Measurements from ENCODE around the gene PTK6.

The PTK6 gene

GRCh38 chr20:63542031-63542559 is 4.9 kb upstream of the PTK6 start:
- no peak for DNase-seq

GRCh38 chr20:63541371-63541770 is 4.2 kb upstream of the PTK6 start:
- DNase-seq = no peak

GRCh38 chr20:63540417-63541186 is 3.4 kb upstream of the PTK6 start:
- no peak for DNase-seq

- DNase-seq = no peak
Measured at GRCh38 chr20:63539441-63540370, 2.5 kb upstream of the PTK6 start.

DNA sequence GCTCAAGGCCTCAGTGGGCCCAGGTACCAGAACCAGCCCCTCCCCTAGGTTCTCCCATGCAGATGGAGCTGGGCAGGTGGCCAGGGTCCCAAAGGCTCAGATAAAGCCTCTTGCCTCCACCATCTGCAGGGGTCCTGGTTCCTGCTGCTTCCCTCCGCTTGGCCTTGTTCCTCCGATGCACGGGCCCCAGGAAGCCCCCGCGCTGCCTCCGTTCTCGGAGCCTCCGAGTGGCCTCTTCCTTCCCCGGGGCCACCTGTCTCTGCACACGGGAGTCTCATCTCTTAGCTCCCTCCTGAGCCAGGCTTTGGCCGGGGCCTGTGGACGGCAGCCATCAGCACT is 1.9 kb upstream of the PTK6 start:
- no peak for DNase-seq

- no peak for DNase-seq
Measured at GRCh38 chr20:63538204-63539091, 1.3 kb upstream of the PTK6 start.

- peak; percentile 87 for DNase-seq
Measured at GRCh38 chr20:63537525-63538203, 488 bp upstream of the PTK6 start.

DNA sequence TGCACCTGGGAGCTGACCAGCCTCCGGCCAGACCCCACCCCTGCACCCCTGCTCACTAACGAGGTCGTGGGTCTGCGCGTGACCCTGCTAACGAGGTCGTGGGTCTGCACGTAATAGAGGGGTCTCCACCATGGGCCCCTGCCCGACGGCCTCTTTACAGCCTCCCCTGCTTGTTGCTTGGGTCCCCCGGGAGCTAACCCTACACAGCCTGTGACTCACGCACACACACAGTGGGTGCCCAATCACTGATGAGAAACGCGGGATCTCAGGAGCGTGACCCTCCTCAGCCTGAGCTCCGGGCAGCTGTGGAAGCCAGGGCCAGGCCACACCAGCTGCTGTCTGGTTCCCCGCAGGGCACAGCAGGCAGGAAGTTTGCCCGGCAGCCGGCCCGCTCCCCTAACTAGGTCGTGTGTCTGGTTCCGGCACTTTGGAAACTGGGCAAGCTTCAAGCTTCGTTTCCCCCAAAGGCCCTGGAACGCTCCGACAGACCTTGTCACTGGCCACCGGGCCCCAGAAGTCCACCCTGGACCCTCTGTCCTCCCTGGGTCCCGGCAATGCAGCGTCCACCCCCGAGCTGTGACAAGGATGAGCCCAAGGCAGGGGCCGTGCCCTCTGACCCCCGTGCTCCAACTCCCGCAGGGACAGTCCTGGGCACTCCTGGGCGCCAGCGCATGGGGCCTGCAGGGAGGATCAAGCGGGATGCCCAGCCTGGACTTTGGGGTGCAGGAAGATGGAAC is 767 bp downstream of the PTK6 start:
- DNase-seq = no peak

DNA sequence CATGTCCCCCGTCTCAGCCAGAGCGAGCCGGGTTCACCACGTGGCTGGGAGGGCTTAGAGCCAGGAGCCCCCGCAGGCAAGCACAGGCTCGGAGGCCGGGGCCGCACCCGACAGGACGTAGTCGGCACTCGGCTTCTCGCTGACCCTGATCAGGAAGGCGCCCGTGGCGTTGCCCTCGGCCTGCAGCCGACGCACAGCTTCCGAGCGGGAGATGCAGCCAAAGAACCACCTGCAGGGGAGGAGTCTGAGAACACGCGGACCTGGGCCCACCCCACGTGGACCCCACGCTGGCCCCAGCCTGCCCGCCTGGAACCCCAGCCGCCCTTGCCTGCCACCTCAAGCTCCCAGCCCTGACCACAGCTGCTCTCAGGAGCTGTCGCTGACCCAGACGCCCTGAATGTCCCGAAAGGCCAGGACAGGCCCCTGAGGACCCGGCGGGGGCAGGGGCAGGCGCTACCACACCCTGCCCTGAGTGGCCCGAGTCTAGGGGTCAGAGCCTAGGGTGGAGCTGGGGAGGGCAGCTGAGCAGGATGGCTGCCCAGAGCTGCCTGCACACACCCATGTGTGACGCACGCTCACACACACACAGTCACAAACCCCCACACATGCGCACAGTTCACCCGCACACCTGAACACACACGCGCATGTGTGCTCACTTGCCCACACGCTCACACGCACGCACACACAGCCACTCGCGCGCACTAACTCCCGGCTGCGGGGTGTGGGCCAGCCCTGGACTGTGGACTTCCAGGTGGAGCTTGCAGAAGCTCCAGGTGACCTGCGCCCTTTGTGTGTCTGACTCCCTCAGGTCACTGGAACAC is 2.1 kb downstream of the PTK6 start:
- DNase-seq = no peak

DNA sequence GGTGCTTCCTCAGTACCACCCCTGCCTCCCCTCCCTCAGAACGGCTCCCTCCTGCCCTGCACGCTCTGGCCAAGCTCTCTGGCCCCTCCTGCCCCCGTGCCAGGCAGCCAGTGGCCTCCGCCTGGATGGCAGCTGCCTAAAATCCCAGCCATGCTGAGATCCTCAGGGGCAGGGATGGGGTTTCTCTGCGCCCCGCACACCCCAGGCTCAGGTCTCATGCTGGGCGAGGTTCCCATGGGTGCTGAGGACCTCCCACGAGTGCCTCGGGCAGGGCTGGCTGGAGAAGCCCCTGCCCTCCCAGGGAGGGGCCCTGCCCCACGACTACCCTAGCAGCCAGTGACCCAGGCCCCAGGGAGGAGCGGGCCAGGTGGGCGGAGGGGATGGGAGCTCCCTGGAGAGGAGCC is 2.7 kb downstream of the PTK6 start:
- no peak for DNase-seq

- DNase-seq = no peak
Measured at GRCh38 chr20:63533871-63534393, 3.2 kb downstream of the PTK6 start.

- no peak for DNase-seq
Measured at GRCh38 chr20:63533388-63533787, 3.8 kb downstream of the PTK6 start.

GRCh38 chr20:63532449-63532971 is 4.7 kb downstream of the PTK6 start:
- no peak for DNase-seq

- DNase-seq = no peak
Measured at GRCh38 chr20:63531686-63532448, 5.3 kb downstream of the PTK6 start.

DNA sequence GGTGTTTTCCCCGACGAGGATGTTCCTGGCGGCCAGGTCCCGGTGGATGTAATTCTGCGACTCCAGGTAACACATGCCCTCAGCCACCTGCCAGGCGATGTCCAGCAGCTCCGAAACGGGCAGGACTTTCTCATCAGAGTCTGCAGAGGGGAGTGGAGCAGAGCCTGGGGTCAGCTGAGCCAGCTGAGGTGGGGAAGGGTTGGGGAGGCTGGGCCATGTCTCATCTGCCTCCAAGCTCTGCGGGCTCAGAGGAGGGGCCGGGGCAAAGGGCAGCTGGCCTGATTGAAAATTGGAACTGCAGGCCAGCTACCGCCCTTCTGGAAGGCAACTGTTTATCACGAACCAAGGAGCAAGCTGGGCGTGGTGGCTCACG is 6.4 kb downstream of the PTK6 start:
- peak; percentile 39 for DNase-seq

- DNase-seq = no peak
Measured at GRCh38 chr20:63529861-63530787, 7.1 kb downstream of the PTK6 start.

DNA sequence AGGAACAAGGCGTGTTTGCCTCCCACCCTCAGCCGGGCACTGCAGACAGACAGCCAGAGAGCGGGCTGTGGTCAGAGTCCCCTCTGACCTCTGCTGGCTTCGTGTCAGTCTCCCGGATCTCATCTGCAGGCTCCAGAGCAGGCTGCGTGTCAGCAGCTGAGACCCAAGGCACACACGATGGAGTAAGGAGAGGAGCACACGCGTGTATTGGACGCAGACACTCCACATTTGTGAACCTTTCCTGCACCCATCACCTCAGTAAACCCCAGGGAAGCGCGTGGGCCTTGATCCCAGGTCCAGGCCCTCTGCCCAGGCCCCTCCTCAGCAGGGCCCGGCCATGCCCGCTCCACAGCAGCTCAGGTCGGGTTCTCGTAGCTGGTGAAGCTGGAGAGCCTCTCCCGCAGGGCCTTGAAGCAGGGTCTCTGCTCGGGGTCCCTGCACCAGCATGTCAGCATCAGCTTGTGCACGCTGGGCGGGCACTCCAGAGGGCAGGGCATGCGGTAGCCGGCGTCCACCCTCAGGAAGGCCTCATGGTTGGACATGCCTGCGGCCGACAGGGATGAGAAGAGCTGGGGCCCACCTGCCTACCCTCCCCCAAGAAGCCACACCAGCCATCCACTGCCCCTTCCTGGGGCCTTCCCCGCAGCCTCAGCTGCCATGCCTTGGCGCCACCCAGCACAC is 7.9 kb downstream of the PTK6 start:
- DNase-seq = peak; percentile 40

- no peak for DNase-seq
Measured at GRCh38 chr20:63527184-63527583, 10.0 kb downstream of the PTK6 start.
